HG03460 (cell line): ENCODE data around the gene PIGH.
"Not testable (repeated sequence)": the region's sequence is repeated elsewhere in the genome, so short reads cannot be mapped to it uniquely, and the experiment has no call there.

Experiments used
- ATAC-seq: cut with Tn5 transposase; IDR thresholded peaks from one replicate; pipeline ENCODE4 v1.9.1; 2021; ENCODE audit not compliant: unreplicated experiment

PIGH gene, protein sequence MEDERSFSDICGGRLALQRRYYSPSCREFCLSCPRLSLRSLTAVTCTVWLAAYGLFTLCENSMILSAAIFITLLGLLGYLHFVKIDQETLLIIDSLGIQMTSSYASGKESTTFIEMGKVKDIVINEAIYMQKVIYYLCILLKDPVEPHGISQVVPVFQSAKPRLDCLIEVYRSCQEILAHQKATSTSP

DNA sequence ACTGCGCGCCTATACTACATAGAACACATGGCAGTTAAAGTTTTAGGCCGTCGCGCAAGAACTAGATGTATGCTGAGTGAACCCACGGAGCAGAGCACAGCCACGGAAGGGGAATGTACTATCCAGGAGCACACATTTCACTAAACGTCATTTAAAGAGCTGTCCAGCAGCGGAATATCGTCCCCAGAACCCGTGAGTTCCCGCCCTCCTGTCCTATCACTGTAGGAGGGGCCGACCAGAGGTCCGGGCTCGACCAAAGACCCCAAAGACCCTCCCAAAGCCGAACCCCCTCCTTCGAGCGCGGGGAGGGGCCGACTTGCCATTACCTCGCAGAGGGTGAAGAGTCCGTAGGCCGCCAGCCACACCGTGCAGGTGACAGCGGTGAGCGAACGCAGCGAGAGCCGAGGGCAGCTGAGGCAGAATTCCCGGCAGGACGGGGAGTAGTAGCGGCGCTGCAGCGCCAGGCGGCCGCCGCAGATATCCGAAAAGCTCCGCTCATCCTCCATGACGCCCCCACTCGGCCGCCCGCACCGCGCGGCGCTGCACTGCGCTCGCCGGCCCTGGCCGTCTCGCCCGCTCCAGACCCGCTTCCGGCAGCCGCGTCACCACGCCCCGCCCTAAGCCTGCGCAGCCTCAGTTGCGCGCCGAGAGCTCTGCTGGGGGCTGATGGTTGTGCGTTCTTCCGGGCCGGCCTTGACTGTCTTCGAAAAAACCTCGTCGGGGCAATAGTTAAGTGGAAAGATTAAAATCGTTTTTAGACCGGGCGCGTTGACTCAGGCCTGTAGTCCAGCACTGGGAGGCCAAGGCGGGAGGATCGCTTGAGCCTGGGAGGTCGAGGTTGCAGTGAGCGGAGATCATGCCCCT is at the start of gene PIGH:
Gene PIGH (minus strand): TSS at position 571 of the 864 bp plus-strand sequence. CDS start 65 bp downstream, at position 506.
- ATAC-seq: peak; percentile 92

DNA sequence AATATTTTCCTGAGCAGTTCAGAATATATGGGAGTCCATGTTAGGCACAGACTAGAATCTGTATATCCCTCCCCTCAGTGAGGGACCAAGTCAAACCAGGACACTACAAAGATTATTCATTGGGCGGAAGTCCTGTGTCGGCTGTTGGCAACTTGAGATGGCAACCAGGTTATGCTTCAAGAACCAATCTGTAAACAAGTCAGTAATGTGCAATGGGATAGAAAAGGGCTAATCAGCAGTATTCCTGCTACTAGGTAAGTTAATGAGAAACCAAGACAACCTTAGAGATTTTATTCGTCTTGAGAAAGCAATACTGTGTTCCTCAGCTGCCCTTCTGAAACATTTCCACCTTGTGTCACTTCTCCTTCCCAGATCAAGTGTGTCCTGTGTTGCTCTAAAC is 46.1 kb upstream of the PIGH start:
- no peak for ATAC-seq

DNA sequence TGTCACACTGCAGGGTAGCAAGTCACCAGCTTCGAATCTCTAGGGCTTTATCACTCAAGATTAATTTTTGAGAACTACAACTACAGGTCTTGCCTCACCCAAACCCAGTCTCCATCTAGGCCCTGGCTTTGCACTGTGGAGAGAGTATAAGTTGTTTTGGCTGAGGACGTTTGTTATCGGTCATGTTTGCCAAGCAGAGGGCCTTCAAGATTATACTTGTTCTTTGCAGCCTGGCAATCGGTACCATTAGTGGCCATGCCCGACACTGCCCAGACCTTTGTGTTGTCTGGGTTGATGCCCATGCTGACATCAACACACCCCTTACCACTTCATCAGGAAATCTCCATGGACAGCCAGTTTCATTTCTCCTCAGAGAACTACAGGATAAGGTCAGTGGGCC is 45.3 kb upstream of the PIGH start:
- no peak for ATAC-seq

DNA sequence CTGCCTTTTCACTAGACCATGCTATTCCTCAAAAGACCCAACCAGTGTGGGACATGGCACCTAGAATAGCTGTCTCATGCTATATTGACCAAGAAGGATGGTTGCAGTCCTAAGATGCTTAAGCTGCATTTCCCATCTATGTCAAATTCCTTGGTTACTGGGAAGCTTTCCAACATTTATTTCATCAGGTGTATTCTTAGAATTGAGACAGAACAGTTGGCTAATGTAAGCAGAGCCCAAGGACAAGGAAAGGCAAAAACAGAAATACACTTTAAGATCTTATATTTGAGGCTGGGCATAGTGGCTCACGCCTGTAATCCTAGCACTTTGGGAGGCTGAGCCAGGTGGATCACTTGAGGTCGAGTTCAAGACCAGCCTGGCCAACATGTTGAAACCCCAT is 44.4 kb upstream of the PIGH start:
- no peak for ATAC-seq

DNA sequence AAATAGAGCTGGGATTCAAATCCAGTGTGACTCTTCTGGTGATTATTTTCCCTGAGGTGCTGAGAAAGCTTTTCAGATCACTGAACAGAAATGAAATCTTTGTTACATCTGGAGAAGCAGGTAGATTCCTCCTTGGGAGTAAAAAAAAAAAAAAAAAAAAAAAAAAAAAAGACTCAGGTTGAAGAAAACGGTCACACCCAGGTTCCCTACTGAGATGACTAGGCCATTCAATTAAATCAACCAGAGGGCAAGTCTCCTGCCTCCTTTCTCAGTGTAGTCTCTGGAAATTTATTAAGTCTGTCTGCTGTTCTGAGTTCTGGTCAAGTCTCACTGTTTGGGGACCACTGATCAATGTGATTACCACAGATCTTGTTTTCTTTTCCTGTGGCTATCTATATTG is 43.6 kb upstream of the PIGH start:
- ATAC-seq: no peak

DNA sequence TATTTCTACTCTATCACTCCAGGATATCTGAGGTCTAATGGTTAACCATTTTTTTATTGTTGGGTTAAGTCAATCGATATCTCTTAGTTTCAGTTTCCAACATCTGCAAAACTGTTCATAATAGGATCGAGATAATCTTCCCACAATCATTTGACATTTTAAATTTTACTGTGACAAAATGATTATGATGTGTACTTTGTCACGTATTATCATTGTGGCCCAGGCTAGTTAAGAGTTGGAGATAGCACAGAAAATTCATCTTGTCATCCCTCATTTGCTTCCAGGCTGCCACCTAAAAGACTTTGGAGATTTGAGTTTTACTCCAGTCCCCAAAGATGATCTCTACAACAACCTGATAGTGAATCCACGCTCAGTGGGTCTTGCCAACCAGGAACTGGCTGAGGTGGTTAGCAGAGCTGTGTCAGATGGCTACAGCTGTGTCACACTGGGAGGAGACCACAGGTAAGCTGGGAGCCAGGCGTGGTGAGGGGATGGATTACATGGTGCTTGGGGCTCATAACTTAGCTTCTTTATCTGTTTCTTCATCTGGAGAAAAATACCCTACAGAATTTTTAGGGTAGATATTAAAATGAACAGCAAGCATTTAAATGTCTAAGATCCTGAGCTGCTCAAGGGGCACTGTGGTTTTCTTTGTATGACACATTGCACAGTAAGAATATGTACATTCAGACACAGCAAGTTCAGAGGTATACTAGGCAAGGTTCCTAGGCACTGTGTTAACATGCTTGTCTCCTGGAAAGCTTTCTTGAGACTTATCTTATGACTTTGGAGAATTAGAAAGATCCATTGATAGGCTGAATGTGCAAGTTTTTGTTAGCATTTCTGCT is 42.1 kb upstream of the PIGH start:
- ATAC-seq: no peak

DNA sequence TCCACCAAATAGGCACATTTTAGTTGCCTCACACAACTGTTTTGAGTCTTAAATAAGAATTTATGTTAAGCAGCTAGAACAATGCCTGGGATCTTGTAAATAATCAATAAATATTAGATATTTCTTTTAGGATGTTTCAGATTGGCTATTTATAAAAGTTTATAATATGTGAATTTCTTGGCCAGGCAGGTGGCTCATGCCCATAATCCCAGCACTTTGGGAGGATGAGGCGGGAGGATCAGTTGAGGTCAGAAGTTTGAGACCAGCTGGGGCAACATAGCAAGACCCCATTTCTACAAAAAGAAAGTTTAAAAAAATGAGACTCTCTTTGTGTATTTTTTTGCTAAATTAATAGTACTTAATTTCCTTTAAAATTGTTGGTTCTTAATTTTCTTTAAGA is 41.4 kb upstream of the PIGH start:
- no peak for ATAC-seq

DNA sequence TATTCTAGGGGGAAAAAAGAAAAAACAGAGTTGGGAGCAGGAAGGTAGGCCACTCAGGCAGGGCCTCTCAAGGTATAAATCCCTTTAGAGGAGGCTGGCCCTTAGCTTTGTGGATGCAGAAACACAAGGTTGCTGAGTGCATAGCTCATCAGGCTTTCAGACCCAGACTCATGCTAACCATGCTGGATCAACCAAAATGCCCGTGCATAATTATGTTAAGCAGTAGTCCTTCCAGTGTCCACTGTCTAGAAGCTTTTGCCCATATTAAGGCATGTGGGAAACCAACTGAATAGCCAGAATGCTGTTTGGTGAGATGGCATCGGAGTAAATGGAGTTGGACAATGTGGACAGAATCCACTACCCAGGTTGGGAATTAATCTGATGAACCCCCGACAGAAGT is 38.6 kb upstream of the PIGH start:
- ATAC-seq: no peak

DNA sequence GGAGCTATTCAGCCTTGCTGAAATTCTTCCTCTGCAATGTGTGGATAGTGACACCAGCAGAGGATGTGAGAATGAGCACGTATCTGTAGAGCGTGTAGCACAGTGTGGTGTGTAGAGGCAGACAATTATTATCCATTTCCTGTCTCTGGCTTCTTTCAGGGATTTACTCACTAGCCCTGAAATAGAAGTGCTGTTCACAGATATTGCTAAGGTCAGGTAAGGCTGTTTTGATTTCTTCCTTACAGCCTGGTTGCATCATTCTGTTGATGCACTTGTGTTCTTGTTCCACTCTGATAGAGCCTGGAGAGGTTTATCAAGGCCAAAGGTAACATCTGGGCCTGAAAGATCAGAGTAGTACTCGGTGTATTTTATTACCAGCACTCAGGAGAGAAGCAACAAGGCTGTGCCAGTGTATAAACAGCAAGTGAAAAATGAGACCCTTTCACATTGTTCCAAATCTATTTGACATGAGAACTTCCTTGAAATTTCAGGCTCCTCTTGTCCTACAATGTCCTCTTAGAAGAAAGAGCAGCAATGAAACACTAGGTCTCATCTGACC is 36.4 kb upstream of the PIGH start:
- ATAC-seq: no peak

DNA sequence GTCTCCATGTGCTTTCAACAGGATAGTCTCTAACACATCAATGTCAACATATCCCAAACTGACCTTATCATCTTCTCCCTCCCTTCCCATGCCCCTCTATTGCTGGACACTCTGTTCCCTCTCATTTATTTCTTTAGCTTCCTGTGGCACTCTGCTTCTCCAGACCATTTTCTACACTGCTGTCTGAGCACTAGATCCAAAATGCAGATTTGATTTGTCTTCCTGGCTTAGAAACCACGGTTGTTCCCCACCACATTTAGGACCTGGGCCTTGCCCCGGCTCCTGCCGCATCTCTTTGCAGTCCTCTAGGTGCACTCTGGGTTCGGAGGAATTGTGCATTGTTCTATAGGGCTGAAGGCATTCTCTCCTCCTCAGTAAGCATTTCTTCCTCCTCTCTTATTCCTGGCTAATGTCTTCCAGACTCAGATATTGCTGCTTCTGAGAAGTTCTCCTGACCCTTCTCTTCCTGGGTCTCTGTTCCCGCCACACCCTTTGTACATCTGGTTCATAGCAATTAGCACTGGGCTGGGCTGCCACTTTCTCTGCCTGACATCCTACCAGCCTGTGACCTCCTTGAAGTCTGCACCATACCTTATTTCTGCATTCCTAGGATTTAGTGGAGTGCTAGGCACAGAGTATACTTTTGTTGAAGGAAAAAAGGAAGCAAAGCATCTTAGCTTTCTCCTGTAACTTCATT is 33.5 kb upstream of the PIGH start:
- ATAC-seq: no peak

DNA sequence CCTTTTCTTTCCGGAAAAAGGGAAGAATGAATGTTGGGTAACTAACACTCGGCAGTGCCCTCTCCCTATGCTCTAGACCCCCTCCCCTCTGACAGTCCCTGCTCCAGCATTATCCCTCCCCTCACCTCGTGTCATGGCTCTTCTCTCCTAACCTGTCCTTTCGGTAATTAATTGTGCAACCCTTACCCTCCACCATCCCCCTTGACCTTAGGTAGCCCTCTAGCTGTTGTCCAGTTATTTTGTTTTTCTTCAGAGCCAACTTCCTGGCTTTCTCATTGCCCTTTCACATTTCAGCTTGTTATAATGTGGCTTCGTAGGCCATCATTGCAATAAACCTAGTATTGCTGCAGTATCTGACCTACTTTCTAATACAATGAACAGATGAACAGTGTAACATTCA is 30.9 kb upstream of the PIGH start:
- no peak for ATAC-seq

DNA sequence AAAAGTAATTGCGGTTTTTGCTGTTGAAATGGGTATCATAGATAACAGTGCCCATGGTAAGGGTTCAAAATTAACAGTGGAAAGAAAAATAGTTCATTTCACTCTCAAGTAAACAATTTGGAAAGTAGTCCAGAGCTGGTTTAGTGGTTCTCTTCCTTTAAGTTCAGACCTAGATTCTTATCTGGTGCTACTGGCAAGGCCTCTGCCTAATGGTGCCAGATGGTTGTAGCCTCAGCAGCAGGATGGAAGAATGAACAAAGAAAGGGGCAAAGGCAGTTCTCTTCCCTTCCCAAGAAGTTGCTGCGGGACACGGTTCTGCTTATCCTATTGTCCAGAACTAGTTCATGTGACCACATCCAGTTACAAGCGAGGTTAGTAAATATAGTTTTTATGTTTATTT is 30.1 kb upstream of the PIGH start:
- ATAC-seq: no peak

DNA sequence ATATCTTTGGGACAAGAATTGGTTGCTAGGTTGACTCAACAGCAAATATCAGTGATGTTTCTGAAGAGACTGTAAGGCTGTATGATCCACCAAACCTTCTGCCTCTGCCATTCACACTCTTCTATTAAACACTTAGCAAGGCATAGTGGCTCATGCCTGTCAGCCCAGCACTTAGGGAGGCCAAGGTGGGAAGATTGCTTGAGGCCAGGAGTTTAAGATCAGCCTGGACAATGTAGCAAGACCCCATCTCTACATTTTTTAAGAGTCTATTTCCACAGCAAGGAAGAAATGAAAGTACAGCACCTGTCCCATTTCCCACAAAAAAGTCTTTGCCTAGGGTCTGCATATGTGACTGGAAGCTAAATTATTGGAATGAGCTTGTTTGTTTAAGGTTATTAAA is 27.5 kb upstream of the PIGH start:
- ATAC-seq: no peak

DNA sequence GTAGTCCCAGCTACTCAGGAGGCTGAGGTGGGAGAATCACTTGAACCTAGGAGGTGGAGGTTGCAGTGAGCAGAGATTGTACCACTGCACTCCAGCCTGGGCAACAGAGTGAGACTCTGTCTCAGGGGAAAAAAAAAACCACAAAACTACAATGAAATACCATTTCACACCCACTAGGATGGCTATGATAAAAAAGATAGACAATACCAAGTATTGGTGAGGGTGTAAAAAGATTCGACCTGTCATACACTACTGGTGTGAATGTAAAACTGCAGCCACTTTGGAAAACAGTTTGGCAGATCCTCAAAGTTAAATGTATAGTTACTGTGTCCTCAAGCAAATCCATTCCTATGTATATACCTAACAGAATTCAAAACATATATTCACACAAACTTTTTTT is 26.1 kb upstream of the PIGH start:
- ATAC-seq: not testable (repeated sequence)

DNA sequence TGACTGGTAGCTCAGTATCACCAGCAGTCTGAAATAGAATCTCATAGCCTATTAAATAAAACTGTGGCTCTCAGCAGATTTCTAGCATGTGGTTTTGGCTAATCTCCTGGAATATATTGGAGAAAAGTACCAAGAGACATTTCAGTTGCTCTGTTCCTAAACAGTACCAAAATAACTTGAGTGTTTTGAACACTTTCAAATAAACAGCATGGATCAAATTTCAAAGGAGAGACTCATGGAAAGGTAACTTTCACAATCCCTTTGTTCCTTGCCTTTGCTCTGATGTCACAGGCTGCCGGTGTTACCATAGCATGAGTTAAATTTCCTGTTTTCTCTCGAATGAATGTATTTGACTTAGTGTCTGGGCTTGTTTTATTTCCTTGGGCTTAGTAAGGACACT is 23.0 kb upstream of the PIGH start:
- no peak for ATAC-seq

DNA sequence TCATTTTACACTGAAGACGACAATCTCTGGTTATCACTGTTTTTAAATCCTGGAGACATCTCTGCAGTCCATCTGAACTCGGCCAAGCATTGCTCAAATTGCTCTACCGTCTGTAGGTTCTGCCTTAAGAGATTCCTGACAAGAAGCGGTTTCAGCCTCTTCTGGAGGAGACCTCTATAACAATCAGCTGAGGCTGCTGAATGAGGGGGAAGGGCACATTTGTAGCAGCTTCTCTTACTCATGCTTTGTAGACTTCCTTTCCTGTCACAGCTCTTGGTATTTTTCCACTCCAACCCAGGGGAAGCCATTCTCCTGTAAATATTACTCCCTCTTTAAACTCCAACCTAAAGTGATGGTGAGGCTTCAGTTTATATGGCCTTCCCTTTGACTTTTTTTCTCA is 22.6 kb upstream of the PIGH start:
- no peak for ATAC-seq

DNA sequence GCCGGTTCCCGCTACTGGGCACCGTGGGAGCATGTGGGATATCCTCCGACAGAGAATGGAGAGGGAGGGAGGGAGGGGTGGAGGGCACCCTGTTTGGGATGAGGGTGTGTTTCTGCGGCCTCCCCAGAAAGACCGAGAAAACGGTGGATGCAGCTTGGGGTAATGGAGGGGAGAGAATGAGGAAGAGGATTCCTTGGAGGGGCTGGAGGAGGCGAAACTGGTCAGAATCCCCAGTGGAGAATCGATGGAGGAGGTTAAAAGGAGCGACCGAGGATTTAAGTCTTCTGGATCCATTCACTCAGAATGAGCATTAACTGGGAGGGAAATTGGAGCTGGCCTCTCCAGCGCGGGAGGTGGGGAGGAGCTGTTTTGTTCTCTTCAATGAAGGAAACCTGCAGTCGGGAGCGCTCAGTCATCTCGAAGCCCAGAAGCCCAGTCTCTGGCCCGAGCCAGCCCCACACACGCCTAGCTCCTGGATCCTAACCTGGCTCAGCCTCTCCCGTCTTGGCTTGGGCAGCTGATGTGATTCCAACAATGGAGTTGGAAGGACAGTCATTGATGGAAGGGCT is 20.2 kb upstream of the PIGH start:
- no peak for ATAC-seq

DNA sequence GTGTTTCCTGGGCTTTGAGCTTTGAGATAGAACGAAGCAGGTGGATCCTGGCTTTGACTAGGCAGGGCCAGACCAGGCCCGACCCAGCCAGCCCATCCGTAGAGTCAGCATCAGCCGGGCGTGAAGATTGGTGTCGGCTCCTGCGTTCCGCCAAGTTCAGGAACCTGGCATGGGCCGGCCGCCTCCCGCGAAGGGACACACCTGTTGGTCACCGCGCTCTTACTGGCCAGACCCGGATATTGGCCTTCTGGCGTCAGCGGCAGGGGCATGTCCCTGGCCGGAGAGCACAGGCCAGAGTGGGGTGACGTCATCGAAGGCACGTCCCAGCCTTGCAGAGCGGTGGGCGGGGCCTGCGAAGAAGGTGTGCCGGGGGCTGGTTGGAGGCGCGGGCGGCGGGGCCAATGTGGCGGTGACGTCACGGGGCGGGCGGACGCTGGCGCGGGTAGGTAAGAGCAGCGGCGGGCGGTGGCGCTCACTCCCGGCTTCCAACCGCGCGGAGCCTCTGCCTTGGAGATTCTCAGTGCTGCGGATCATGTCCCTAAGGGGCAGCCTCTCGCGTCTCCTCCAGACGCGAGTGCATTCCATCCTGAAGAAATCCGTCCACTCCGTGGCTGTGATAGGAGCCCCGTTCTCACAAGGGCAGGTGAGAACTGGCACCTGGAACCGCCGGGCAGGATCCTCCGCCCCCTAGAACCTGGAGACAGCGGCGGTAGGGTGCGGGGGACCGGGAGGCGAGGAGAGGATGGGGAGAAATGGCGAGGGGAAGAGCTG is 19.6 kb upstream of the PIGH start, which contains the start of gene ARG2:
Gene ARG2 (plus strand): TSS at position 475 of the 771 bp plus-strand sequence. CDS start 58 bp downstream, at position 533.
- ATAC-seq: peak; percentile 97

DNA sequence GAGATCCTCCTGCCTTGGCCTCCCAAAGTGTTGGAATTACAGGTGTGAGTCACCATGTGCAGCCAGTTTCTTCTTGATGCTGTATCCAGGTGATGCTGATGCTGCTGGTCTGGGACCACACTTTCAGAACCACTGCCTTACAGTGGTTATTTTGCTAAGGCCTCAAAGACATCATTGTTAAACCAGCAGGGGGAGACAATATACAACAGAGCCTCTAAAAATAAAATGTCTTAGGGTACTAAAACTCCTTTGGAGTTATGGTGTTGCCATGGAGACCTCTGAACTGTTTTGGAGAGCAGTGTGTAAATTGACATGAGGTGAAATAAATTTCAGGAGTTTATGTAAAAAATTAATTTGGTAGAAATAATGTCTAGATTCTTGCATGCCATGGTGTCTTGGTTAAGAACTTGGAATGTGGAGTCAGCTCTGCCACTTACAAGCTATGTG is 18.6 kb upstream of the PIGH start:
- no peak for ATAC-seq

DNA sequence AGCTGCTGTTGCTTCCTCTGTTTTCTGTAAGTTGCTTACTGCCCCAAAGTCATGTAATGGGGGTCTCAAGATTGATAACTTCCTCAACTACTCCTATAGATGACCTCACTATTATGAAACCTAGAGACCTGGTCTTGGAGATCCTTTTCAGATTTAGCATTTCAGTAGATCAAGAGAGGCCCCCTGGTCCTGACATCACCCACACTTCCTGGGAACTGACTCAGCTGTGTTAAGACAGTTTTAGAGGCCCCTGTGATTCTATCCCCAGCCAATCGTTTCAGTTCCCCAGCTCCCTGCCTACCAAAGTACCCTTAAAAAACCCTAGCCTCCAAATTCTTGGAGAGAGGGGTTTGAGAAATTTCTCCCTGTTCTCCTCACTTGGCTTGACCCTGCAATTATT is 10.4 kb upstream of the PIGH start:
- ATAC-seq: no peak
